Measurements from ENCODE around the gene ANOS1.

The ANOS1 gene

GRCh38 chrX:8737883-8738282, 5.9 kb upstream of the ANOS1 start:
- no peak for DNase-seq
- no peak for TF ChIP-seq CTCF (IDR thresholded peaks at IDR 0.05)
- H3K4me3 Mint-ChIP-seq: no peak overlapping the region
- no peaks in the 10 kb centered on the region for H3K36me3 Mint-ChIP-seq (ENCODE audit: low read depth)
- no peaks in the 10 kb centered on the region for H3K9me3 Mint-ChIP-seq
- H3K27ac Mint-ChIP-seq: no peak overlapping the region
- peaks cover 19% of the 10 kb centered on the region for H3K27me3 Mint-ChIP-seq (ENCODE audit: low read depth, poor library complexity)
- peaks cover 32% of the 10 kb centered on the region for H3K4me1 Mint-ChIP-seq

DNA sequence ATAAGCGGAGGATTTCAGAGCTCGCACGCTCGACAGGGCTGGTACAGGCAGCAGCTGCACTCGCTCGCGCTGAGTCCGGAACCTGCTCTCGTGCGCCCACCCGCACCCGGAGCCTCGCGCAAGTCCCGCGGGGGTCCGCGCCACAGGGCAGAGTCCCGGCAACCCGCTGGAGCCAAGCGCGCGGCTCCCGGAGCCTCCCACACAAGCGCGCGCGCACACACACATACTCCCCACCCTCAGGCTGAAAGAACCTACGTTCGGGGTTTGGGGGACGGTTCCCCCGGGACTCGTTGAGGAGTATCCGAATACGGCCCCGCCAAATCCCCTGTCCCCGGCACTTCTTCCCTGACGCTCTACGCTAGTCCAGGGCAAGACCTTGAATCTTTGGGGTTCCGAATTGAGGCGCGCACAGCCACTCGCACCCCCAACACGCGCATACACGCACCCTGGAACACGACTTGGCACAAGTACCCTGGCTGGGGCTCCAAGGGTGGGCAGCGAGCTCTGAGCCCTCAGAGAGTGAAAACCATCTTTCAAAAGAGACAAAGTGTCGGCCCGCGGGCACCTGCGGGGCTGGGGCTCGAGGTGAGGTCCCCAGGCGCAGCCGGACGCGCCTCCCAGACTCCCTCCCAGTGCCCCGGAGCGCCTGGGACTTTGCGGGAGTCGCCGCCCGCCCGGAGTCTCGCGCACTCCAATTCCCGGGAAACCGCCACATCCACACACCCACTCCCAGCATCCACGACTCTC, 952 bp downstream of the ANOS1 start:
- no peak for TF ChIP-seq CTCF (IDR thresholded peaks at IDR 0.05)
- H3K9me3 Mint-ChIP-seq: no peaks in the 10 kb centered on the region
- peaks cover 43% of the 10 kb centered on the region for H3K27me3 Mint-ChIP-seq (ENCODE audit: low read depth, poor library complexity)
- H3K4me1 Mint-ChIP-seq: peaks cover 42% of the 10 kb centered on the region
- peak; percentile 60 for DNase-seq
- H3K4me3 Mint-ChIP-seq: peak overlapping the region; percentile 94
- H3K27ac Mint-ChIP-seq: no peak overlapping the region
- H3K36me3 Mint-ChIP-seq (ENCODE audit: low read depth): no peaks in the 10 kb centered on the region

GRCh38 chrX:8729811-8730210, 2.1 kb downstream of the ANOS1 start:
- DNase-seq: no peak
- no peak for TF ChIP-seq CTCF (IDR thresholded peaks at IDR 0.05)
- H3K4me3 Mint-ChIP-seq: peak overlapping the region; percentile 94
- no peak overlapping the region for H3K27ac Mint-ChIP-seq
- no peaks in the 10 kb centered on the region for H3K36me3 Mint-ChIP-seq (ENCODE audit: low read depth)
- peaks cover 43% of the 10 kb centered on the region for H3K27me3 Mint-ChIP-seq (ENCODE audit: low read depth, poor library complexity)
- peaks cover 47% of the 10 kb centered on the region for H3K4me1 Mint-ChIP-seq
- no peaks in the 10 kb centered on the region for H3K9me3 Mint-ChIP-seq

- no peak overlapping the region for H3K4me3 Mint-ChIP-seq
- peaks cover 39% of the 10 kb centered on the region for H3K27me3 Mint-ChIP-seq (ENCODE audit: low read depth, poor library complexity)
- no peaks in the 10 kb centered on the region for H3K36me3 Mint-ChIP-seq (ENCODE audit: low read depth)
- H3K9me3 Mint-ChIP-seq: no peaks in the 10 kb centered on the region
- no peak overlapping the region for H3K27ac Mint-ChIP-seq
- DNase-seq: no peak
- TF ChIP-seq CTCF (IDR thresholded peaks at IDR 0.05): no peak
- peaks cover 55% of the 10 kb centered on the region for H3K4me1 Mint-ChIP-seq
Observed at GRCh38 chrX:8728932-8729535, 2.9 kb downstream of the ANOS1 start.

GRCh38 chrX:8726031-8726652, 5.8 kb downstream of the ANOS1 start:
- no peak overlapping the region for H3K27ac Mint-ChIP-seq
- no peaks in the 10 kb centered on the region for H3K9me3 Mint-ChIP-seq
- DNase-seq: no peak
- no peak for TF ChIP-seq CTCF (IDR thresholded peaks at IDR 0.05)
- H3K36me3 Mint-ChIP-seq (ENCODE audit: low read depth): no peaks in the 10 kb centered on the region
- peaks cover 59% of the 10 kb centered on the region for H3K4me1 Mint-ChIP-seq
- peak overlapping the region; percentile 29 for H3K4me3 Mint-ChIP-seq
- H3K27me3 Mint-ChIP-seq (ENCODE audit: low read depth, poor library complexity): peaks cover 25% of the 10 kb centered on the region
